Measurements from ENCODE around the gene SLK. TPM values are rescaled to one million over a fixed set of nuclear protein-coding genes. Genes with fewer than 3 reads are reported as not detected.

The SLK gene
- total and polyA plus RNA-seq, 2 of the 4 experiments (the other 2 are of a cell fraction), result 8.1 to 21.5 TPM

GRCh38 chr10:103922659-103923058 is 44.3 kb upstream of the SLK start:
- TF ChIP-seq RCOR1 (IDR thresholded peaks at IDR 0.05; ENCODE audit: insufficient replicate concordance, low read length) (no peak), CEBPB (IDR thresholded peaks at IDR 0.05; ENCODE audit: low read depth, low read length) (no peak), RFX5 (IDR thresholded peaks at IDR 0.05; ENCODE audit: low read depth, low read length) (no peak)
- Histone ChIP-seq H3K9me1 (ENCODE audit: insufficient read depth, low read length) (no peaks in the 10 kb centered on the region), H3K9me3 (ENCODE audit: control insufficient read depth, insufficient read depth, low read length) (no peaks in the 10 kb centered on the region), H2BK20ac (ENCODE audit: low read depth, low read length) (no peak overlapping the region), H2BK120ac (ENCODE audit: low read depth, low read length) (no peak overlapping the region), H2AK9ac (replicated peaks; ENCODE audit: low read depth, low read length, poor library complexity) (no peak overlapping the region), H2BK5ac (ENCODE audit: low read depth, low read length, poor library complexity, severe bottlenecking) (no peak overlapping the region), H3K79me1 (ENCODE audit: low read depth in 1 of 2, low read length in 2 of 2) (no peaks in the 10 kb centered on the region), H3K18ac (ENCODE audit: low read depth, low read length) (no peak overlapping the region), H3K27ac (ENCODE audit: insufficient read depth, low read length) (no peak overlapping the region), H3K4me1 (ENCODE audit: control insufficient read depth, insufficient read depth, low read length) (no peaks in the 10 kb centered on the region; the same call in 1 of the 2 replicates), H3K4me2 (ENCODE audit: low read depth, low read length) (no peak overlapping the region), H4K8ac (ENCODE audit: low read depth in 2 of 2, low read length in 2 of 2) (no peak overlapping the region), H3K27me3 (ENCODE audit: control insufficient read depth, insufficient read depth, low read length) (no peaks in the 10 kb centered on the region), H4K20me1 (ENCODE audit: insufficient read depth, low read length) (no peaks in the 10 kb centered on the region), H3K23ac (ENCODE audit: low read depth, low read length) (no peak overlapping the region), H2AFZ (replicated peaks; ENCODE audit: low read length, poor library complexity) (no peak overlapping the region), H3K14ac (replicated peaks; ENCODE audit: low read depth, low read length) (no peak overlapping the region), H2BK15ac (ENCODE audit: low read depth, low read length) (no peak overlapping the region), H3K4me3 (ENCODE audit: insufficient read depth, low read depth, low read length) (no peak overlapping the region), H3K56ac (ENCODE audit: extremely low read depth, insufficient read depth, low read length) (no peak overlapping the region), H4K91ac (ENCODE audit: insufficient read depth, low read depth, low read length) (no peak overlapping the region), H3K36me3 (ENCODE audit: control insufficient read depth, insufficient read depth, low read length) (no peaks in the 10 kb centered on the region), H3K9ac (ENCODE audit: low read depth, low read length) (no peak overlapping the region), H2AK5ac (ENCODE audit: low read depth, low read length) (no peak overlapping the region), H3K4ac (ENCODE audit: low read depth, low read length) (no peak overlapping the region), H4K5ac (ENCODE audit: low read depth, low read length) (no peak overlapping the region)
- CTCF ChIA-PET, result no interaction called here
- POLR2A ChIA-PET (ENCODE audit: unreplicated experiment), result no interaction called here
- in situ Hi-C loops (cut with MboI; ENCODE audit: low sequenced_read_pairs), result no loop called here
- no peak for ATAC-seq (ENCODE audit: low read depth)
- DNase-seq, result no peak
- no TSS peak for BruUV-seq (replicated peaks)
- WGBS, 2 experiments (ENCODE audit: extremely low coverage in 2 of 2, insufficient read length in 1 of 2), result 60% methylated on average over 1 of the region's 2 CpGs; no CpG with 5 or more reads in 1 of the 2 experiments
- intact Hi-C loops (cut with micrococcal nuclease), result no loop called here
- dilution Hi-C loops (cut with HindIII; ENCODE audit: low sequenced_read_pairs, unreplicated experiment), result no loop called here

All from IMR-90 (cell line).